ENCODE results near the gene SEPTIN8.
A peak's percentile ranks its signal among the peaks of the same experiment; 100 is the strongest.

Gene SEPTIN8

DNA sequence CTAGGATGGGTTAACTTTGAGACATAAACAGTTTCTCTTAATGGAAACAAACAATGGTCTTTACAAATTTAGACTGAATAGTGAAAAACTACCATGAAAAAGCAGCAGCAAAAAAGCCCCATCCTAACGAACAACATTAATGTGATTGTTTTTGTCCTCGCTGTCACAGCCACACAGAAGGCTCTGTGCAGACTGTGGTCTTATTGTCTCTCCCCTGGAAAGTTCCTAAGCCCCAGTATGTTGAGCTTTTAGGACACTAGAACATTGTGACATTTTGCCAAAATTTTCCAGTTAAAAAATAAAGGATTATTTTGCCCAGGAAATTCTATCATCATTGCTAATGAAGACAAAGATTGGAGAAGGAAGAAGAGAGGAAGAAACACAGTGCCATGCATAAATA is 23.5 kb upstream of the SEPTIN8 start:
- TF ChIP-seq CTCF (conservative IDR thresholded peaks at IDR 0.05) = no peak
- H3K27ac ChIP-seq = no peak overlapping the region

DNA sequence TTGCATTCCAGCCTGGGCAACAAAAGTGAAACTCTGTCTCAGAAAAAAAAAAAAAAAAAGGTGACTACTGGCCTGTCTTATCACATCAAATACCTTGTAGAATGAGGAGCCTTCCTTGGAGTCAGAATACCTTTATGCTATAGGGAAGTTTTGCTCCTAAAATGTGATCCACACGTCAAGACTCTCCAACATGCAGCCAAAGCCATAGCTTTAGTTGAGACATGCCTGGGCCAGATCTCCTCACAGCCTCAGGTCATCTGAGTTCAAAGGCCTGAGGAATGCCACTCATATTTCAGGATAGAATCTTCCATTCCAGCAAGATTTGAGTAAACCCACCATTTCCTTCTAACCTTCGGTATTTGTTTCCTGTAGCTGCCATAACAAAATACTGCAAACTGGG is 22.4 kb upstream of the SEPTIN8 start:
- TF ChIP-seq CTCF (conservative IDR thresholded peaks at IDR 0.05) = no peak
- H3K27ac ChIP-seq = no peak overlapping the region

DNA sequence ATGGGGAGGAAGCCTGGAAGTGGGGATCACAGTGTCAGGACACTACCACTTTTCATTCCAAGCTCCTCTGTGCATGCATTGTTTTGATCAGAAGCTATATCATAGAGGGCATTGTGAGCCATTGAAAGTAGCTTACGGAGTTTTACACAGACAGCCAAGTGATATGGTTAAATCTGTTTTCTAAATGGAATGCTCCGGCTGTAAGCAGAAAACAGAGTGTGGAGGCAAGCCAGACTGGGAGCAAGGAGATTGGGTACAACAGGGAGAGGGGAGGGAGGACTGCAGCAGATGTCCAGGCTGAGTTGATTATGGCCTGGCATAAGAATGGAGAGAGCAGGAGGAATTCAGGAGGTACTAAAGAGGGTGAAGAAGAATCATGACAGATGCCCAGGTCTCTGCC is 20.6 kb upstream of the SEPTIN8 start:
- TF ChIP-seq CTCF (conservative IDR thresholded peaks at IDR 0.05) = no peak
- H3K27ac ChIP-seq = no peak overlapping the region

GRCh38 chr5:132791026-132791425 is 14.0 kb upstream of the SEPTIN8 start:
- peak overlapping the region; percentile 72 for H3K27ac ChIP-seq
- no peak for TF ChIP-seq CTCF (conservative IDR thresholded peaks at IDR 0.05)

DNA sequence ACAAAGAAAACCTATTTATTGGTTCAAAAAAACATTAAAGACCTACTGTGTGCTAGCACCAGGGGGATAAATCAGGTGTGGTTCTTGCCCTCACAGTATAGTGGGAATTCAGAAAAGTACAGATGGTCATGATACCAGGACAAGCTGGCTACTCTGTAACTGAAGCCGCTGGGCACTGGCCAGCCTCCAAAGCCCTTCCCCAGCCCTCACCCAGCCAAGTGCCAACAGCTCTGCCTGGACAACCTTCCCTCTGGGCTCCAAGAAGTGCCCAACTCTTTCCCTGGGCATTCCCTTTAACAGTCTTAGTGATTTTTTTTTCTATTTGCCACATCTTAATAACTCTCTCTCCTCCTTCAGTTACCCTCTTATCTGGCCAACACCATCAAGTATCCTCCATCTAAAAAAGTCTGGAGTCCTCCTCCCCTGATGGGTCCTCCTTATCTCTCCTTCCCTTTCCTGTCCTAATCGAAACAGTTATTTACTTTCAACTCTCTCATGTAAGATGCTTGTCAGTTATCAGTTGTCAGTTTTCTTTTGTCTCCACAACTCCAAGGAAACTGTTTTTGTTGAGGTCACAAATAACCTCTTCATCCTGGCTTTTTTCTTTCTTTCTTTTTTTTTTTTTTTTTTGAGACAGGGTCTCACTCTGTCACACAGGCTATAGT is 13.3 kb upstream of the SEPTIN8 start:
- H3K27ac ChIP-seq = peak overlapping the region; percentile 72
- TF ChIP-seq CTCF (conservative IDR thresholded peaks at IDR 0.05) = no peak

DNA sequence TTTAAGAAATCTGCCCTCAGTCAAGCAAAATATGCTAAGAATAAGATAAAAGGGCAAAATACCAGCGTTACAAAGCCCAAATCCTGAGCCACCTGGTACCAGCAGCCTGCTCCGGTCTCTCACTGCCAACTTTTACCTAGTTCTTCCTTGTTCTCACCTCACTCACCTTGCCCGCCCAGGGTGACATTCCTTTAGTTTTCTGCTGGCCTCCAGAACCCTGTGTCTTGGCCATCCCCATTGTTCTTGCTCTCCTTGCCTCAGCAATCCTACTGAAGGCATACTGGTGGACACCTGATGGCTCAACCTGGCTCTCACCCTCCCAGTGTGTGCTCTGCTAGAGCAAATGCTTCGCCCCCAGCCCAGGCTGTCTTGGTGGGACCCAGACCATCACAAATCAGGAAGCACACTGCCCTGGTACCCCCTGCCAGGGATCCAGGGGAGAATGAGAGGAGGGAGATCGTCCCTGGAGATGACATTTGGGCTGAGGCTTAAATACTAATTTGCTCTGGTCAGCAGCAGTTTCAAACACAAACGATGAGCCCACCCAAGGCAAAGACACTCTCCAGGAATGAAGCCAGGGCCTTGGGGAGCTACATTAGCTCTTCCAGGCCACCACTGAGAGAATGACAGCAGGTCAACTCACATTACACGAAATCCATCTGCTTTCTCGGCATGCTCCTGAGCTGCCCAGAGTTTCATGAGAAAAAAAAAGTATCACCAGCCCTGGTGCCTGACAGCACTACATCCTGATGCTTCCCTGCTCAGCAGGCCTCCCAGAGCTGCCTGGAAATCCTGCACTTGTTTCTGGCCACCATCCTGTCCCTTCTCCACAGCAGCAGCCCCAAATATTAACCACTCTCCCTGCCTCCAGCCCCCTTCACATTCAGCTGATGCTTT is 12.2 kb upstream of the SEPTIN8 start:
- peak overlapping the region; percentile 72 for H3K27ac ChIP-seq

More for the DNA sequence above, 12.2 kb upstream of the SEPTIN8 start:
- TF ChIP-seq CTCF (conservative IDR thresholded peaks at IDR 0.05) = no peak
